Measurements from ENCODE around the gene PRKAR1B.

GRCh38 chr7:716636-717035 is 10.4 kb downstream of the PRKAR1B start:
- TF ChIP-seq, protein P1, sequence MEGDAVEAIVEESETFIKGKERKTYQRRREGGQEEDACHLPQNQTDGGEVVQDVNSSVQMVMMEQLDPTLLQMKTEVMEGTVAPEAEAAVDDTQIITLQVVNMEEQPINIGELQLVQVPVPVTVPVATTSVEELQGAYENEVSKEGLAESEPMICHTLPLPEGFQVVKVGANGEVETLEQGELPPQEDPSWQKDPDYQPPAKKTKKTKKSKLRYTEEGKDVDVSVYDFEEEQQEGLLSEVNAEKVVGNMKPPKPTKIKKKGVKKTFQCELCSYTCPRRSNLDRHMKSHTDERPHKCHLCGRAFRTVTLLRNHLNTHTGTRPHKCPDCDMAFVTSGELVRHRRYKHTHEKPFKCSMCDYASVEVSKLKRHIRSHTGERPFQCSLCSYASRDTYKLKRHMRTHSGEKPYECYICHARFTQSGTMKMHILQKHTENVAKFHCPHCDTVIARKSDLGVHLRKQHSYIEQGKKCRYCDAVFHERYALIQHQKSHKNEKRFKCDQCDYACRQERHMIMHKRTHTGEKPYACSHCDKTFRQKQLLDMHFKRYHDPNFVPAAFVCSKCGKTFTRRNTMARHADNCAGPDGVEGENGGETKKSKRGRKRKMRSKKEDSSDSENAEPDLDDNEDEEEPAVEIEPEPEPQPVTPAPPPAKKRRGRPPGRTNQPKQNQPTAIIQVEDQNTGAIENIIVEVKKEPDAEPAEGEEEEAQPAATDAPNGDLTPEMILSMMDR (IDR thresholded peaks at IDR 0.05; ENCODE audit: insufficient read depth, low read depth, low read length): no peak
- no peak for TF ChIP-seq EZH2 (IDR thresholded peaks at IDR 0.05; ENCODE audit: insufficient read depth, low read length)

Data from astrocyte (in vitro differentiated cells and primary cell).